H9 (cell line): ENCODE measurements around the gene OR4D1. TPM values are rescaled to one million over a fixed set of nuclear protein-coding genes. Genes with fewer than 3 reads are reported as not detected.

Experiments used
- DNase-seq: peaks from one replicate; pipeline ENCODE4 v3.0.0-alpha.2; 2017
- H2AFZ ChIP-seq: one replicate; pipeline ENCODE4 v1.6.1; 2013; ENCODE audit warnings: mild to moderate bottlenecking, low read length, control low read depth, moderate library complexity
- H2AK5ac ChIP-seq: 2 replicates; pipeline ENCODE4 v1.6.1; 2013; ENCODE audit warnings: low read length, control low read depth, mixed read lengths; ENCODE audit not compliant: insufficient read length
- H2BK120ac ChIP-seq: one replicate; pipeline ENCODE4 v1.6.1; 2013; ENCODE audit warnings: low read depth, mild to moderate bottlenecking, low read length, control low read depth, inconsistent platforms; ENCODE audit not compliant: poor library complexity, severe bottlenecking
- H2BK12ac ChIP-seq: 2 replicates; pipeline ENCODE4 v1.6.1; 2013; ENCODE audit warnings: low read length, control low read depth, mixed read lengths, low read depth; ENCODE audit not compliant: insufficient read length
- H2BK15ac ChIP-seq: 2 replicates; pipeline ENCODE4 v1.6.1; 2013; ENCODE audit warnings: low read depth, low read length, control low read depth
- H2BK20ac ChIP-seq: one replicate; pipeline ENCODE4 v1.6.1; 2013; ENCODE audit warnings: low read depth, mild to moderate bottlenecking, low read length, control low read depth, inconsistent platforms; ENCODE audit not compliant: poor library complexity, severe bottlenecking
- H2BK5ac ChIP-seq: 2 replicates; pipeline ENCODE4 v1.6.1; 2013; ENCODE audit warnings: low read length, control low read depth, mixed read lengths; ENCODE audit not compliant: insufficient read length
- H3K14ac ChIP-seq: 2 replicates; pipeline ENCODE4 v1.6.1; 2013; ENCODE audit warnings: low read length, control low read depth; ENCODE audit not compliant: insufficient read depth
- H3K18ac ChIP-seq: 2 replicates; pipeline ENCODE4 v1.6.1; 2013; ENCODE audit warnings: low read depth, mild to moderate bottlenecking, mixed read lengths, low read length, control low read depth; ENCODE audit not compliant: insufficient read length
- H3K23ac ChIP-seq: 2 replicates; pipeline ENCODE4 v1.6.1; 2013; ENCODE audit warnings: low read length, control low read depth, mixed read lengths, low read depth; ENCODE audit not compliant: insufficient read length
- H3K23me2 ChIP-seq: 2 replicates; pipeline ENCODE4 v1.6.1; 2013; ENCODE audit warnings: low read depth, mild to moderate bottlenecking, mixed read lengths, low read length, control low read depth; ENCODE audit not compliant: insufficient read length, poor library complexity, severe bottlenecking
- H3K27ac ChIP-seq: 2 replicates; pipeline ENCODE4 v1.5.1; 2013; ENCODE audit warnings: low read length, control low read depth, mixed read lengths, low read depth; ENCODE audit not compliant: insufficient read length
- H3K27me3 ChIP-seq: 2 replicates; pipeline ENCODE4 v1.6.1; 2013; ENCODE audit warnings: low read length, control low read depth, inconsistent platforms; ENCODE audit not compliant: insufficient read depth
- H3K4ac ChIP-seq: 2 replicates; pipeline ENCODE4 v1.6.1; 2013; ENCODE audit warnings: low read depth, mild to moderate bottlenecking, control low read depth, inconsistent platforms, low read length, moderate library complexity
- H3K4me1 ChIP-seq: 2 replicates; pipeline ENCODE4 v1.6.1; 2013; ENCODE audit warnings: low read length, control low read depth, inconsistent platforms; ENCODE audit not compliant: insufficient read depth
- H3K4me2 ChIP-seq: 2 replicates; pipeline ENCODE4 v1.6.1; 2013; ENCODE audit warnings: low read length, control low read depth, mixed read lengths; ENCODE audit not compliant: insufficient read length, insufficient read depth
- H3K56ac ChIP-seq: 2 replicates; pipeline ENCODE4 v1.6.1; 2013; ENCODE audit warnings: low read depth, mild to moderate bottlenecking, mixed read lengths, low read length, control low read depth; ENCODE audit not compliant: insufficient read length
- H3K79me1 ChIP-seq: 2 replicates; pipeline ENCODE4 v1.6.1; 2013; ENCODE audit warnings: low read depth, mild to moderate bottlenecking, moderate library complexity, low read length, control low read depth, inconsistent platforms; ENCODE audit not compliant: insufficient read depth, poor library complexity, severe bottlenecking
- H3K79me2 ChIP-seq: 2 replicates; pipeline ENCODE4 v1.6.1; 2013; ENCODE audit warnings: low read length, control low read depth, inconsistent platforms; ENCODE audit not compliant: insufficient read depth
- H3K9ac ChIP-seq: 2 replicates; pipeline ENCODE4 v1.6.1; 2013; ENCODE audit warnings: low read length, control low read depth, mixed read lengths; ENCODE audit not compliant: insufficient read length; ENCODE audit errors: extremely low read depth
- H3K9me3 ChIP-seq: one replicate; pipeline ENCODE4 v1.6.1; 2013; ENCODE audit warnings: low read depth, low read length, inconsistent platforms; ENCODE audit not compliant: control insufficient read depth
- H3T11ph ChIP-seq: one replicate; pipeline ENCODE4 v1.6.1; 2013; ENCODE audit warnings: mild to moderate bottlenecking, low read length, control low read depth, inconsistent platforms
- H4K20me1 ChIP-seq: one replicate; pipeline ENCODE4 v1.6.1; 2013; ENCODE audit not compliant: control insufficient read depth, insufficient read length, insufficient read depth
- H4K5ac ChIP-seq: 2 replicates; pipeline ENCODE4 v1.6.1; 2013; ENCODE audit warnings: low read depth, mild to moderate bottlenecking, mixed read lengths, low read length, control low read depth; ENCODE audit not compliant: insufficient read length
- H4K8ac ChIP-seq: replicated peaks from 2 replicates; pipeline ENCODE4 v1.6.1; 2013; ENCODE audit warnings: low read length, control low read depth, mixed read lengths, low read depth; ENCODE audit not compliant: insufficient read length
- H4K91ac ChIP-seq: 2 replicates; pipeline ENCODE4 v1.6.1; 2013; ENCODE audit warnings: low read depth, mild to moderate bottlenecking, moderate library complexity, mixed read lengths, low read length, control low read depth; ENCODE audit not compliant: insufficient read length
- H3K27ac Mint-ChIP-seq, 3 experiments: 2 replicates in 2 of 3; 3 replicates in 1 of 3; pipeline ENCODE4 v1.8.0; 2020 to 2021; ENCODE audit warnings: mixed read lengths in 3 of 3, mild to moderate bottlenecking in 1 of 3, moderate library complexity in 1 of 3
- H3K27me3 Mint-ChIP-seq: 2 replicates; pipeline ENCODE4 v1.8.0; 2021; ENCODE audit warnings: low read depth, mild to moderate bottlenecking, moderate library complexity, mixed read lengths
- H3K36me3 Mint-ChIP-seq, 3 experiments: 2 replicates in 2 of 3; 3 replicates in 1 of 3; pipeline ENCODE4 v1.8.0; 2020 to 2021; ENCODE audit warnings: low read depth in 3 of 3, mixed read lengths in 3 of 3; ENCODE audit not compliant: insufficient read depth in 1 of 3
- H3K4me1 Mint-ChIP-seq, 2 experiments: 2 replicates each; pipeline ENCODE4 v1.8.0; 2020; ENCODE audit warnings: mixed read lengths in 2 of 2
- H3K4me3 Mint-ChIP-seq, 2 experiments: 2 replicates in 1 of 2; 3 replicates in 1 of 2; pipeline ENCODE4 v1.8.0; 2020 to 2021; ENCODE audit warnings: mild to moderate bottlenecking in 2 of 2, mixed read lengths in 2 of 2, moderate library complexity in 1 of 2
- H3K9me3 Mint-ChIP-seq, 2 experiments: 2 replicates in 1 of 2; 3 replicates in 1 of 2; pipeline ENCODE4 v1.8.0; 2020; ENCODE audit warnings: mild to moderate bottlenecking in 2 of 2, mixed read lengths in 2 of 2, moderate library complexity in 1 of 2
- WGBS: extraction: QIAGEN DNeasy Blood & Tissue Kit; methylation state at CpG from one replicate; pipeline ENCODE4 v1.1.7; 2013; ENCODE audit warnings: missing lambda C conversion rate, low lambda C conversion rate, mixed read lengths; ENCODE audit not compliant: insufficient read length; ENCODE audit errors: extremely low coverage; 5-methylcytosine and 5-hydroxymethylcytosine counted together
- total RNA-seq: library from RNA; stranded (reverse); gene quantifications from 2 replicates; pipeline ENCODE4 v1.2.1, GENCODE V29; 2021
- TF ChIP-seq, protein P1 (sequence below): fragments of 200-600 bp; sonication (generic); conservative IDR thresholded peaks from 3 replicates; pipeline ENCODE4 v1.8.0; 2021; ENCODE audit warnings: antibody characterized with exemption, mild to moderate bottlenecking

The OR4D1 gene
- total RNA-seq, 1 experiment from 2014 or later: 0.11 TPM

GRCh38 chr17:58110012-58110411, 38.2 kb upstream of the OR4D1 start:
- Histone ChIP-seq H3K14ac (no peak overlapping the region), H3K79me1 (no peaks in the 10 kb centered on the region), H3K23me2 (no peaks in the 10 kb centered on the region), H3K18ac (no peak overlapping the region), H4K8ac (no peak overlapping the region), H2BK15ac (no peak overlapping the region), H2BK12ac (no peak overlapping the region), H3K9ac (no peak overlapping the region), H3T11ph (no peak overlapping the region), H3K56ac (no peak overlapping the region), H2BK5ac (no peak overlapping the region), H3K27me3 (no peaks in the 10 kb centered on the region), H2BK120ac (no peak overlapping the region), H4K20me1 (no peaks in the 10 kb centered on the region), H4K91ac (no peak overlapping the region), H2AK5ac (no peak overlapping the region), H3K4me2 (no peak overlapping the region), H3K79me2 (no peaks in the 10 kb centered on the region), H3K27ac (no peak overlapping the region), H3K9me3 (no peaks in the 10 kb centered on the region), H3K23ac (no peak overlapping the region), H3K4ac (no peak overlapping the region), H2AFZ (no peak overlapping the region), H2BK20ac (no peak overlapping the region), H4K5ac (no peak overlapping the region), H3K4me1 (no peaks in the 10 kb centered on the region)
- no peak for DNase-seq
- Mint-ChIP-seq H3K4me1 (no peaks in the 10 kb centered on the region), H3K9me3 (no peaks in the 10 kb centered on the region; a peak in 2 of 5 replicates), H3K4me3 (no peak overlapping the region), H3K27ac (no peak overlapping the region), H3K27me3 (peaks cover 19% of the 10 kb centered on the region), H3K36me3 (no peaks in the 10 kb centered on the region; a peak in 1 of 7 replicates)
- TF ChIP-seq, protein P1, sequence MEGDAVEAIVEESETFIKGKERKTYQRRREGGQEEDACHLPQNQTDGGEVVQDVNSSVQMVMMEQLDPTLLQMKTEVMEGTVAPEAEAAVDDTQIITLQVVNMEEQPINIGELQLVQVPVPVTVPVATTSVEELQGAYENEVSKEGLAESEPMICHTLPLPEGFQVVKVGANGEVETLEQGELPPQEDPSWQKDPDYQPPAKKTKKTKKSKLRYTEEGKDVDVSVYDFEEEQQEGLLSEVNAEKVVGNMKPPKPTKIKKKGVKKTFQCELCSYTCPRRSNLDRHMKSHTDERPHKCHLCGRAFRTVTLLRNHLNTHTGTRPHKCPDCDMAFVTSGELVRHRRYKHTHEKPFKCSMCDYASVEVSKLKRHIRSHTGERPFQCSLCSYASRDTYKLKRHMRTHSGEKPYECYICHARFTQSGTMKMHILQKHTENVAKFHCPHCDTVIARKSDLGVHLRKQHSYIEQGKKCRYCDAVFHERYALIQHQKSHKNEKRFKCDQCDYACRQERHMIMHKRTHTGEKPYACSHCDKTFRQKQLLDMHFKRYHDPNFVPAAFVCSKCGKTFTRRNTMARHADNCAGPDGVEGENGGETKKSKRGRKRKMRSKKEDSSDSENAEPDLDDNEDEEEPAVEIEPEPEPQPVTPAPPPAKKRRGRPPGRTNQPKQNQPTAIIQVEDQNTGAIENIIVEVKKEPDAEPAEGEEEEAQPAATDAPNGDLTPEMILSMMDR: no peak
- WGBS: no CpG with 5 or more reads among the region's 5 CpGs
